ENCODE measurements around the gene ABHD2. TPM values are rescaled to one million over a fixed set of nuclear protein-coding genes. Genes with fewer than 3 reads are reported as not detected.

ABHD2 gene
- total RNA-seq, 1 donor from 2014 or later = 48.8 TPM

- ChIA-PET POLR2A (no interaction called here), CTCF (no interaction called here)
- no peak overlapping the region for H3K27ac Mint-ChIP-seq
- DNase-seq (no peak), ATAC-seq (ENCODE audit: low read depth) (no peak)
- H3K4me3 Mint-ChIP-seq = no peak overlapping the region
- no peaks in the 10 kb centered on the region for H3K9me3 Mint-ChIP-seq
- peaks cover 48% of the 10 kb centered on the region for H3K36me3 Mint-ChIP-seq (ENCODE audit: low read depth)
- no peaks in the 10 kb centered on the region for H3K27me3 Mint-ChIP-seq
- intact Hi-C loops (cut with micrococcal nuclease) = no loop called here
- H3K4me1 Mint-ChIP-seq = peaks cover 11% of the 10 kb centered on the region
- no peak for TF ChIP-seq CTCF (IDR thresholded peaks at IDR 0.05)
These were observed 48.8 kb downstream of the ABHD2 start for GRCh38 chr15:89136818-89137772.

GRCh38 chr15:89137926-89138325, 49.7 kb downstream of the ABHD2 start:
- H3K36me3 Mint-ChIP-seq (ENCODE audit: low read depth) = peaks cover 48% of the 10 kb centered on the region
- H3K4me3 Mint-ChIP-seq = no peak overlapping the region
- ATAC-seq (ENCODE audit: low read depth) (no peak), DNase-seq (no peak)
- CTCF ChIA-PET = no interaction called here
- no peak for TF ChIP-seq CTCF (IDR thresholded peaks at IDR 0.05)
- H3K9me3 Mint-ChIP-seq = no peaks in the 10 kb centered on the region
- peaks cover 7% of the 10 kb centered on the region for H3K4me1 Mint-ChIP-seq
- POLR2A ChIA-PET = no interaction called here
- H3K27me3 Mint-ChIP-seq = no peaks in the 10 kb centered on the region
- intact Hi-C loops (cut with micrococcal nuclease) = no loop called here
- H3K27ac Mint-ChIP-seq = no peak overlapping the region

DNA sequence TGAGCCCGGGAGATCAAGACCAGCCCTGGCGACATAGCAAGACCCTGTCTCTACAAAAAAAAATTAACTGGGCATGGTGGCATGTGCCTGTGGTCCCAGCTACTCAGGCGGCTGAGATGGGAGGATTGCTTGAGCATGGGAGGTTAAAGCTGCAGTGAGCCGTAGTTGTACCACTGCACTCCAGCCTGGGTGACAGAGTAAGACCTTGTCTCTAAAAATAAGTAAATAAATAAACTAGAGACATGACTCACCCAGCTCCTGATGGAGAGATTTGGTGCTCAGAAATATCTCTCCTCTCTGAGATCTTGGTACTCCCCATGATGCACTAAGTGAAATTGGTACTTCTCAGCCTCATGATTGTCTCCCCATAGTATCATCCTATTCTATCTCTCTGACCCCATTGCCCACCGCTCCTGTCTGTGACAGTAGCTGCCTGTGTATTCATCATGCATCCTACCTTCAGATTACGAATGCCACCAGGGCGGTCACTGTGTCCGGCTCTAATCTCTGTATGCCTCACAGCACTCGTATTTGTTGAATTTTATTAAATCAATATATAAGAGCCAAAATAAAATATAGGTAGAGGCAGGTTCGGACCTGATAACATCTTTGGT, 50.9 kb downstream of the ABHD2 start:
- Mint-ChIP-seq H3K27ac (no peak overlapping the region), H3K9me3 (no peaks in the 10 kb centered on the region), H3K4me1 (peaks cover 8% of the 10 kb centered on the region), H3K36me3 (ENCODE audit: low read depth) (peaks cover 42% of the 10 kb centered on the region), H3K4me3 (no peak overlapping the region), H3K27me3 (no peaks in the 10 kb centered on the region)
- TF ChIP-seq CTCF (IDR thresholded peaks at IDR 0.05) = no peak
- DNase-seq (no peak), ATAC-seq (ENCODE audit: low read depth) (no peak)
- intact Hi-C loops (cut with micrococcal nuclease) = no loop called here
- ChIA-PET CTCF (interaction anchor here (1.2 kb wide), 1 partner anchor 9 kb away, joined by 4 read pairs; no protein-coding TSS in a partner anchor), POLR2A (no interaction called here)

DNA sequence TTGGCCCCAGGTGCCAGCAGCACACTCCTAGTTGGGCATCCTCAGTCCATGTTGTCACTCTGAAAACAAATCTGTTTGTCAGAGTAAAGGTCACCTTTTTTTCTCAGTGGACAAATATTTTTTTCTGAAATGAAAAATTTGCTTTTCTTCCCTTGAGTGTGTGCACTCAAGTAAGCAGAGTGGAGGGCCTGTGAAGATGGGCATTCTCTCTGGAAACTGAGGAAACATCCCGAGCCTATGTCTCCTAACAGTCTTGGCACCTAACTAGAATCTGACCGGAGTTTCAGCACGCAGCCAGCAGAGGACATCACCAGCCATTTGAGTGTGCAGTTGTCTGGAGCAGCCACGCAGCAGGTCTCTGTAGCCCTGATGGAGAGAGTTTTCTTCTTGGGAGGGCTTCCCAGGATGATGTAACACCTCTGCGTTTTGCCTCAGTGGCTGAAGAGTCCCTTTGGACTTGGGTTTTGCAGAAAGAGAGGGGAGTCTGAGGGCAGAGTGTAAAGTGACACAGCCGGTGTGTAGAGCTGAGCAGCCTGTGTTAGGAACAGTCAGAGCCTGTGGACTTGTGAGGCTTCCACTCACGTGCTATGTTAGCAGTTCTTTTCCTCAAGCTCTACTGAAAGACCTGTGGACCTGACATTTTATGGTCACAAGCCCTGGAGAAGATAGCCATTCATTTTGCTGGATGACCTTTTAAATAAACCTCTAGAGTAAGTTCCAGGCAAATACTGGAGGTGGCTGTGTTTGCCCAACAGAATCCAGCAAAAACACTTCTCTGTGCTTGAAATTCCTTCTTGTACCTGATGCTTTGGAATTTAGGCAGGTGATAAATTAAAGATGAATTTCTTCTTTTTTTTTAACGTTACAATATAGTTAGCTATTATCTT, 51.6 kb downstream of the ABHD2 start:
- CTCF ChIA-PET = interaction anchor here (1.9 kb wide), 1 partner anchor 11 kb away, joined by 7 read pairs; no protein-coding TSS in a partner anchor

More for the DNA sequence above, 51.6 kb downstream of the ABHD2 start:
- Mint-ChIP-seq H3K4me1 (peaks cover 8% of the 10 kb centered on the region), H3K27ac (no peak overlapping the region), H3K36me3 (ENCODE audit: low read depth) (peaks cover 43% of the 10 kb centered on the region), H3K4me3 (no peak overlapping the region), H3K9me3 (no peaks in the 10 kb centered on the region), H3K27me3 (no peaks in the 10 kb centered on the region)
- DNase-seq = no peak
- POLR2A ChIA-PET = no interaction called here
- TF ChIP-seq CTCF (IDR thresholded peaks at IDR 0.05) = no peak
- intact Hi-C loops (cut with micrococcal nuclease) = no loop called here
- ATAC-seq (ENCODE audit: low read depth) = no peak

Measured in activated B cell treated with CpG ODN at 0.5 μM for 24 hours (primary cell).